Activated gamma-delta T cell treated with anti-CD3 and anti-CD28 coated beads, Interleukin-2, amount 50 U/mL, for 16 hours (primary cell): Measurements from ENCODE around the gene TTBK1.
A peak's percentile ranks its signal among the peaks of the same experiment; 100 is the strongest.

ENCODE experiments used
- DNase-seq: peaks from one replicate; pipeline ENCODE4 v3.0.0-alpha.2; 2020; ENCODE audit warnings: low read depth

TTBK1 gene

DNA sequence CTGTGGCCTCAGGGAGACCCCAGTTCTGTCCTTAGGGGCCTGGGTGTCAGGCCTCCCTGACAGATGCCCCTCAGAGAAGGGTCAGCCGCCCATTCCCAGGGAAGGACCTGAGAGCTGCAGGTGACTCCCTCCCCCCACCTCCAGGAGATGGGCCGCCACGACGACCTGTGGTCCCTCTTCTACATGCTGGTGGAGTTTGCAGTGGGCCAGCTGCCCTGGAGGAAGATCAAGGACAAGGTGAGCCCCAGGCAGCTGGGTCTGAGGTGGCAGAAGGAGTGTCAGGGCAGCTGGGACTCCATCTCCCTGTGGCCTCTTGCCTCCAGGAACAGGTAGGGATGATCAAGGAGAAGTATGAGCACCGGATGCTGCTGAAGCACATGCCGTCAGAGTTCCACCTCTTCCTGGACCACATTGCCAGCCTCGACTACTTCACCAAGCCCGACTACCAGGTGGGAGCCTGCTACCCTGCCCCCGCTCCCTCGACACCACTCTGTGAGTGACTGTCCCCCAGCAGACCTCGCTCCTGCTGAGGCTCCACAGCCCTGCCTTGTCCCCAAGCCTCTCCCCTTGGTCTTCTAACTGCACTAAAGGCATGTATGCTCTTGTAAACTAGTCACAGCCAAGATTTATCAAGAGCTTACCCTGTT lies 12.2 kb downstream of the TTBK1 start:
- DNase-seq = no peak

DNA sequence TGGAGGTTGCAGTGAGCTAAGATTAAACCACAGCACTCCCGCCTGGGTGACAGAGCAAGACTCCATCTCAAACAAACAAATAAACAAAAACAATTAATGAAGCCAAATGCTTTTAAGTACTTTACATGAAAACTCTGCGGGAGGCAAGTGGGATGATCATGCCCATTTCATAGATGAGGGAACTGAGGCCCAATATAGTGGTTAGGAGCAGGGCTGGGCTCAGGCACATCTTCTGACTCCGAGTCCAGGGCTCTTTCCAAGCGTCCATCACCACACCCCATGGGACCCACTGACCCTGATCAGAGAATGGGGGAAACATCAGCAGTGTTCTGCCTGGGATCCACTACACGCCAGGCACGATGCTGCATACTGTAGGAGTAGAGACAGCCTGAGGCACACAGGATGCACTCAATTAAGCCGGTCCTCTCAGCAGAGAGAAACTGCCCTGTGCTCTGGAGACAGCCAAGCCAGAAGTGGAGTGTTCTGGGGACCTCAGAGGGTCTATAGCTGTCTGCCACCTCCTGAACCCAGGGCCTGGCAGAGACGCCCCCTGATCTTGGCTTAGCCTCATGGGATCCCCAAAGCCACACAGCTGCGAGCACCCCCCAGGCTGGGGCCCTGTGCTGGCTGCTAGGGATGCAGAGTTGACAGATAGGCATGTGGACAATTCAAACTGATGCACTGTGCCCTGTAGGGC lies 13.5 kb downstream of the TTBK1 start:
- DNase-seq = no peak

DNA sequence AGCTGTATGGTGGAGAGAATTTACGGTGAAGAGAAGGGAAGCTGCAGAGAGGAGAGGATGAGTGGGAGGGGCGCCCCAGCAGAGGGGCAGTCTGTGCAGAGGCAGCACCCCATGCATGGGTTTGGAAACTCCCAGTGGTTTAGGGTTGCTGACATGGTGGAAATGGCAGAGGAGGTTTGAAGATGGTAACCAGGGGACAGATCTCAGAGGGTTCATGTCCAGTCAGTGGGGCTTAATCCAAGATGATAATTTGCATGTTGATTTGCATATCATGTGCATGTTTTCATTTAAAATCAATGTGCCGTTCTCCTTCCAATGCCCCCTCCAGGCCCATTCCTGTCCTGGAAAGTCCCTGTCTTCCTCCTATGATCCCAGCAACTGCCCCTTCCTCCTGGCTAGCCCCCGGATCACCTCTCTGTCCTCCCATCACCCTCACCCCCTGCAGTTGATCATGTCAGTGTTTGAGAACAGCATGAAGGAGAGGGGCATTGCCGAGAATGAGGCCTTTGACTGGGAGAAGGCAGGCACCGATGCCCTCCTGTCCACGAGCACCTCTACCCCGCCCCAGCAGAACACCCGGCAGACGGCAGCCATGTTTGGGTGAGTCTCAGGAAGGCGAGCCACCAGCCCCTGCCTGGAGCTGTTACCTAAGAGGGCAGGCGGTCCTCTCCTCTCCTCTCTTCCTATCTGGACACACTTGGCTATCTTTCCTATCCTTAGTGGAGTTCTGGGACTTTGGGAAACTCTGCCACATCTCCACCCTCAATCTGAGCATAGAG lies 14.3 kb downstream of the TTBK1 start:
- no peak for DNase-seq

DNA sequence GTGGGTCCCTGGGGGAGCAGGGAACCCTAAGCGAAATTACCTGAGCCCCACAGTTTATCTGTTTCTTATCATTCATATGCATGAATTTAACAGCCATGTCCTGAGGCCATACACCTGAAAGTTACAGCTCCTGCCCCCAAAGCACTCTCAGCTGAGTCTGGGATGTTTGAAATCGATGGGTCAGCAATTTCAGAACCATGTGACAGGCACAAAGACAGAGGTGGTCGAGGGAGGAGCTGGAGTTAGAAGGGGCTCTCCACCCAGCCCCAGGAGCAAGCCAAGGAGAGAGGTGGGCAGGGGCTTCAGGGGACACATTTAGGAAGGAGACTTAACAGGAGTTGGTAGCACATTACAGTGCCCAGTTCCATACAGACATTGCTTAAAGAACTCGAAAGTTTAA lies 14.9 kb downstream of the TTBK1 start:
- DNase-seq = no peak

DNA sequence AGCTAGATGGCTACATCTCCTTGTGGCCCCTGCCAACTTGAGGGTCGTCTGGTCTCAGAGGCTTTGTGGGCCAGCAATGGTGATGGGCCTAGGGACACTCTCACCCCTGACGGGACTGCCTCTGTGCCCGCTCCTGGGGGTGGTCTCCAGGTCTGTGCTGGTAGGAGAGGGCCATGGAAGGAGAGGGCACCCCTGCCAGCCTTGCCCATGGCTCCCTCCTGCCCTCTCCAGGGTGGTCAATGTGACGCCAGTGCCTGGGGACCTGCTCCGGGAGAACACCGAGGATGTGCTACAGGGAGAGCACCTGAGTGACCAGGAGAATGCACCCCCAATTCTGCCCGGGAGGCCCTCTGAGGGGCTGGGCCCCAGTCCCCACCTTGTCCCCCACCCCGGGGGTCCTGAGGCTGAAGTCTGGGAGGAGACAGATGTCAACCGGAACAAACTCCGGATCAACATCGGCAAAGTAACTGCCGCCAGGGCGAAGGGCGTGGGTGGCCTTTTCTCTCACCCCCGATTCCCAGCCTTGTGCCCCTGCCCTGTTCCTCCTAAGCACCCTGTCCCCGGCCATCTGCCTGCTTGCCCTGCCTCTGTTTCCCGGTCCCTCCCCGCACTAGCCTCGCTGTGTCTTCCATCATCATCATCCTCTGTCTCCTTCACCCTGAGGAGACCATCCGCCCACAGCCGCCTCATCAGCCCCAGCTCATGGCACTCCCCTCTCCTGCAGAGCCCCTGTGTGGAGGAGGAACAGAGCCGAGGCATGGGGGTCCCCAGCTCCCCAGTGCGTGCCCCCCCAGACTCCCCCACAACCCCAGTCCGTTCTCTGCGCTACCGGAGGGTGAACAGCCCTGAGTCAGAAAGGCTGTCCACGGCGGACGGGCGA lies 15.8 kb downstream of the TTBK1 start:
- DNase-seq = no peak

DNA sequence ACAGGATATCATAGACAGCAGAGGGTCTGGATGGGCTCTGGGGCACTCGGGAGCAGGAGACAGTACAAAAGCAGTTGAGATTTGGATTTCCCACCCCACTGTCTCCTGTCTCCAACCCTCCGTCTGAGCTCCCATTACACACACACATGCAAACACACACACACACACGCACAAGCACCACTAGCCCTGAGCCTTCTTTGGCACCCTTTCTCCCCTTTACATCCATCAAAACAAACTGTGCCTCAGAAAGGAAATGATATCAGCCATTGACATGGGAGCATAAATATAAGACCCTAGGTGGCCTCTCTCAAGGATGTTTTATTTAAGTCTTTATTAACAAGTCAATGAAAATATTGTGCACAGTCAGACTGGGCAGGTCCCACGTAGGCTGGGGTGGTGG lies 17.5 kb downstream of the TTBK1 start:
- no peak for DNase-seq

DNA sequence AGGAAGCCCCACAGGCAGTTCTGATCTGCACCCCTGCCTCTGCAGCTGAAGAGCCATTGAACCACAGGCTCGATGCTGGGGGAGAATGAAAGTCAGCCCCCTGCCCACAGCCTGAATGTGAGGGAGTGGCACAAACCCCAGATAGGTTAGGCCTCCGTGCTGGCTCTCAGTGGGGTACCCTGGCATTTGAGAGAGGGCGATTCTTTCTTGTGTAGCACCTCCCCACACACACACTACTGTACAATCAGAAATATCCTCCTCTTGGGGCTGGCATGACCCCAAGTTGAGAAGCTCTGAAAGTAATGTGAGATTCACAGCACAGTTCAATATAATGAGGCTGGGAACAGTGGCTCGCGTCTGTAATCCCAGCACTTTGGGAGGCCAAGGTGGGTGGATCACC lies 17.9 kb downstream of the TTBK1 start:
- DNase-seq = no peak

DNA sequence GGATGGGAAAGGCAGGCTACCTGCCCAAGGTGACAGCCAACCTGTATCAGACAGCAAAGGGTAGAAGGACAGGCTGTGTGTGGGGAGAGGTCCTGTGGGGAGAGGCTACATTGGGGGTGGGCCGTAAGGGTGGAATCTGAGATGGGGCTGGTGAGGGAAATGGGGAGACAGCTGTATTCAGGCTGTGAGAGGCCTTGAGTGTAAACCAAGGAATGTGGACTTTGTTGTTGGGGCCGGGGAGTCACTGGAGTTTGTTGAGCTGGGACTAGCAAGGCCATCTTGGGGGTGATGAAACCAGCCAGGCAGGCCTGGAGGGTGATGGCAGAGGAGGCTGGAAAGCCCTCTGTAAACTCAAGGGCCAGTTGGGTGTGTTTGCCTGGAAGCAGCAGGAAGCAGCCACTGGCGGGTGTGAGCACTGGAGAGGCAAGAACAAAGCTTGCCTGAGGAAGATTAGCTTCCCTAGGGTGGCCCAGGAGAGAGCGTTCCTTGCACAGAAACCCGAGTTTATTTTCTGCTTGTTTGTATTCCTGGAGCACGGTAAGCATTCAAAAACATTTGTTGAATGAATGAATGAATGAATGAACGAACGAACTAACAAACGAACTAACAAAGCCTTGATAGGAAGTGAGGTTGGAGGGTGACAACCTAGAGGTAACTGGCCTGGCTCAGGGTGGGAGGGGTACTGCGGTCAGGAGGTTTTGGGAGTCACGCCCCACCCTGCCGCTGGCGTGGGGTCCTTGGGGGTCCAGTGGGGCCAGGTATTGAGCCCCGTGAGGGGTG lies 18.9 kb downstream of the TTBK1 start:
- no peak for DNase-seq

DNA sequence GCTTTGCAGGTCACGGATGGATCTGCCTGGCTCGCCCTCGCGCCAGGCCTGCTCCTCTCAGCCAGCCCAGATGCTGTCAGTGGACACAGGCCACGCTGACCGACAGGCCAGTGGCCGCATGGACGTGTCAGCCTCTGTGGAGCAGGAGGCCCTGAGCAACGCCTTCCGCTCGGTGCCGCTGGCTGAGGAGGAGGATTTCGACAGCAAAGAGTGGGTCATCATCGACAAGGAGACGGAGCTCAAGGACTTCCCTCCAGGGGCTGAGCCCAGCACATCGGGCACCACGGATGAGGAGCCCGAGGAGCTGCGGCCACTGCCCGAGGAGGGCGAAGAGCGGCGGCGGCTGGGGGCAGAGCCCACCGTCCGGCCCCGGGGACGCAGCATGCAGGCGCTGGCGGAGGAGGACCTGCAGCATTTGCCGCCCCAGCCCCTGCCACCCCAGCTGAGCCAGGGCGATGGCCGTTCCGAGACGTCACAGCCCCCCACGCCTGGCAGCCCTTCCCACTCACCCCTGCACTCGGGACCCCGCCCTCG lies 19.6 kb downstream of the TTBK1 start:
- DNase-seq = no peak

DNA sequence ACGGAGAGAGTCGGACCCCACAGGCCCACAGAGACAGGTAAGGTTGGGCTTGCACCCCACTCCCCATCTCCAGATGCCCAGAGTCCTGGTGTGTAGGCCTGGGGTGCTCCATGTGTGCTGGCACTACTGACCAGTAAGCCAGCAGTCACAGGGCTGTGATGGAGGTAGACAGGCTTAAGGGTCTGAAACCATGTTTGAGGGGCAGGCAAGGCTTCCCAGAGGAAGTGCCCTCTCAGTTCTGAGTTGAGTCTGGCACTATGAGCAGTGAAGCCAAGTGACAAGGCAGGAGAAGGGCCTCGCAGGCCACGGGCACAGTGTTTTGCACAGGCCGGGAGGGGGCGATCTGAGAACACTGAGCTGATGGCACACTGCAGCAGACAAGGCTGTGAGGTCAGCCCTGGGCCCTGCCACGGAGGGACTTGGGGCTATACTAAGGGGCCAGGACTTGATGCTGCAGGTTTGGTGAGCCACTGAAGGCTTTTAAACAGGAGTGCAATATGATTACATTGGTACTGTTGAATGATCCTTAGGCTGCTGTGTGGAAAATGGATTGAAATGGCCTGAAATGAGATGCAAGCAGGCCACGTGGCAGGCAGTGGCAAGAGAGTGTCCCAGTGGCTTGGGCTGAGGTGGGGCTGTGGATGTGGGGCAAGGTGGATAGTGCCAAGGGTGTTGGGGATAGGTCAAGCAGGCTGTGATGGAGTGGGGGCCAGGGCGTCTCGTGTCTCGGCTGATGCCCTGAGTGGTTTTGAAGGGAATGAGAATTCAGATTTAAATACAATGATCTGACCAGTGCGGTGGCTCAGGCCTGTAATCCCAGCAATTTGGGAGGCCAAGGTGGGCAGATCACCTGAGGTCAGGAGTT lies 20.3 kb downstream of the TTBK1 start:
- peak; percentile 59 for DNase-seq

DNA sequence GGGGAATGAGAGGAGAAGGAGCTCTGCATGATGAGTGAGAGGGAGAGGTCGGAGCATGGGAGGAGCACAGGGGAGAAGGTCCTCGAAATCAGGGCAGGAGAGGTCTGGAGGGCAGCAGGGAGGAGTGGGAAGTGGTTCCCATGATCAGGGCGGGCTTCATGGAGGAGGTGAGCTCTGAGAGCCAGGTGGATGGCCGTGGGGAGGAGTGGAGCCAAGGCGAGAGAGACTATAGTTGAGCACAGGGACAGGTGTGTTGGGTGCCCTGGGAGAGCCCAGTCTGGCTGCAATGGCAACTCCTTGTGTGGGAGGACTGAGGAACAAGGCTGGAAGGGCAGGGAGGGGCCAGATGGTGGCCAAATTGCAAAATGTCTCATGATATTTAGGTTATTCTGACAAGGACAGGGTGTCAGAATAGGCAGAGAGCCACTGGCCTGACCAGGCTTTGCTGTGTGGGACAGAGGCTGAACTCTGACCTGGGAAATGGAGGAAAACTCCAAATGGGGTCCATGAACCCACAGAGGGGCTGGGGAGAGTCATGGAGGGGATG lies 21.4 kb downstream of the TTBK1 start:
- DNase-seq = no peak

DNA sequence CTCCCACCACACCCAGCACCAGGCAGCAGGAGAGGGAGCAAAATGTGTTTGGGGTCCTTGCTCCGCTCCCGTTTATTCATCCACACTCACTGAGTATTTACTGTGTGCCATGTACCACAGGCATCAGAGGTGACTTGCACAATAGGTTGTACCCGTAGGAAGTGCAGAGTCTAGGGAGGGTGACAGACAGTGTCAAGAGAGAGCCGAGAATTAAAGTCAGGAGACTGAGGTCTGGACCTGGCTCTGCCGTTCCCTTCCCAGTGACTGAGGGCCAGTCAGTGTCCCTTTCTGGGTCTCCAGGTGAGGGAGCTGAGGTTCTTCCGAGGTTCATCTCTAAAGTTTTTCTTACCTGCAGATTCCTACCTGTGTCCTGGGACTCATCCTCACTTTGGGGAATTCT lies 22.3 kb downstream of the TTBK1 start:
- no peak for DNase-seq

DNA sequence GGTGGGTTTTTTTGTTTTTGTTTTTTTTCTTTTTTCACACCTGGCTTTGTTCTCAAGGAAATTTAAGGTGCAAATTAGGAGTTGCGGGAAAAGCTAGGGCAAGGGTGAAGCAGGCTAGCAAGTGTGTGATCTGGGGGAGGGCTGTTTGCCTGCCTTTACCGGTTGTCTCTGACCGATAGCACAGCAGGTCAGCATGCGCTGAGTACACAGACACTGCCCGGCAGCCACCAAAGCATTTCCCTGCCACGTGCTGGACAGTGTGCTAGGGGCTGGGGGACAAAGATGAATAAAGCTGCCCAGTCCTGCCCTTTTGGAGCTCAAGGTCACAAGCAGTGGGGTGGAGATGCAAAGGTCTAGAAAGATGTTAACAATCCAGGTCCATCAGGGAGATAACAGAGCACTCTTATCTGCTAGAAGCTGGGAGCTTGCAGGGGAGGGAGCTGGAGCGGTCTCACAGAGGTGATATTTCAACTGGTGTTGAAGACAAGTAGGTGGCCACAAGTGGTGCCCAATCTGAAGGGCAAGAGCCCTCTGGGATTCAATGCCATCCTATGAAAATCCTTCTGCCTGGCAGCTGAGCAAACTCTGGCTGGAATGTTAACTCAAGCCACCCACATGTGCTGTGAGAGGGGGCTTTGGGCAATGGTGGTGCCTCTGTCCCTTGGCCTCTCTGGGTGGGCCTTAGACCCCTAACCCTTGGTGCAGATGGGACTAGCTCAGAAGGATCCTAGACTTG lies 24.5 kb downstream of the TTBK1 start:
- no peak for DNase-seq

DNA sequence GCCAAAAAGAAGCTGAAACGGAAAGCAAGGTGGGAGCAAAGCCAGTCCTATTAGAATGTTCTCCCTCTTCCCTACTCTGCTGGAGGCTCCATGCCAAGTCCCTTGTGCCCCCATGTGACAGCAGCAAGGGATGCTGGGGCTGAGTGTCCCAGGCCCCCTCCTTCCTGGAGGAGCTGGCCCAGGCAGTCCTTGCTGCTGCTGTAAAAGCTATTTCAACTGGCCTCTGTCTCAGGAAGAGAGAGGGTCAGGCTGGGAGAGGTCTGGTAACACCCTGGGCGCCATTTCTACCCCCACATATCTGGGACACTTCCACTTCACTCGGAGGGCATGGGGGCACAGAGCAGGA lies 25.0 kb downstream of the TTBK1 start:
- DNase-seq = no peak

DNA sequence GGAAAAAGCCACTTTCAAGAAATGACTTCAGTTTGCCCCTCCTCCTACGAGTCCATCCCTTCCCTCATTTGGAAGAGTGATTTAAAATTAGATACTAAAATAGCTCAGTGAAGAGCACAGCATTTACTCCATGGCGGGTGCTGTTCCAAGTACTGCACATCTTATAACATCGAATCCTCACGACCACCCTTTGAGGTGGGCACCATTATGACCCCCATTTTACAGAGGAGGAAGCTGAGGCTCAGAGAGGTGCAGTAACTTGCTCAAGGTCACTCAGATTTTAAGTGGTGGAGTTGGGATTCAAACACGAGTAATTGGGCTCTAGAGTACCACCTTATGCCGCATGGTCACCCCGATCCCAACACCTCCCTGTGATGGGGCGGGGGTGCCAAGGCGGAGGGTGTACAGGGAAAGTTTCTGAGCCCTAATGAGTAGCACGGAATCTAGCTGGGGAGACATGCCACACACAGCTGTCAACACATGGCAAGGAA lies 25.5 kb downstream of the TTBK1 start:
- no peak for DNase-seq

DNA sequence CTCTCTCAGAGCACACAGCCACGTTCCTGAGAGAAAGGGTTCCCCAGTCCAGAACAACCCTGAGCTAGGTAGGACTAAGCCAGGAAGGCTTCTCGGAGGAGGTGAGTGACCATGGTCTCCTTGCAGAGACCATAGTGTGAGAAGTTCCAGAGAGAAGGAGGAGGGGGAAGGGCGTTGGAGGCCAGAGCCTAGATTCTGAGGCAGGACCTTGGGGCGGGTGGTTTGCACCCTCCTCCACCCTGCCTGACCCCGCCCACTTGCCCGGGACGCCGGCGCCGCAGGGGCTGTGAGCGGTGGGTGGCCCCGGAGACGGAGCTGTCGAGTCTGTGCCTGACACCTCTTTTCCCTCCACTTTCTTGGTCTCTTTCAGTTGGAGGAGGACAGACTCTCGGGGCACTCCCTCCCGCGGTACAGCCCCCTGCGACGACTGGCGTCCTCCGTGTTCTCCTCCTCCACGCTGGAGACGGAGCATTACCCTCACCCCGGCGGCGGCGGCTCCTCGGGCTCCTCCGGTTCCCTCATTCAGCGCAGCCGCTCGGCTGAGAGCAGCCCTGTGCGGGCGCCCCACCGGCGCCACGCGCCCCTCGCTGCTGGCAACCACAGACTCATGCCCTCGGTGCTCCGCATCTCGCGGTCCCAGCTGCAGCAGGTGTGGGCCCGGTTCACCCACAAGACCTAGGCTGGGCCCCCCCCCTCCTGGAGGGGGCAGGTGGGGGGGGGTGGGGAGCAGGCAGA lies 26.2 kb downstream of the TTBK1 start:
- DNase-seq = no peak

DNA sequence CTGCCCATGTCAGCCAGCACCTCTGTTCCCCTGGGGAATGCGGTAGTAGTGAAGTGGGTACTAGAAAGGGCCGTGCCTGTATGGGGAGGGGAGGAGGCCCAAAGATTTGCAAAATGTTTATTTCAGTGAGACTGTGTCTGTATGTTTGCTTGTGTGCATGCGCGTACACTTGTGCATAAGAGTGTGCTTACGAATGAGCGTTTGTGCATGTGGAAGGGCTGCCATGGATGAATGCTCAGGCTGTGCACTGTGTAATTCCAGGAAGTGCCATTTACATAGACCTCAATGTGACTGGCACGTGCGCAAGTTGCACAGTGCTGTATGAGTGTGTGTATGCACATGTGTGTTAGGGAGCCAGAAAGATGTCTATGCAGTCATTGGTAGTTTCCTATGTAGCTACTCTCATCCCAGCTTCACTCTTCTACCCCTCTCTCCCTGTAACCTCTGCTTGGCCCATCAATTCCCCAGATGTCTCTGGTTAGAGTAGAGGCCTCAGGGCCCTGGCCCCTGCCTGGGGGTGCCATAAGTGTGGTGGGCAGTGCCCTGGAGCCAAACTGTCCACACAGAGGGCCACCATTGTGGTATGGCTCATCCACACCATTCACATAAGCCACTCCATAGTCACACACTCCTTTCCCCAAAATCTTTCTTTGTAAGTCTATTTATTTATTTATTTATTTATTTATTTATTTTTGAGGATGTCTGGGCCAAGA lies 28.0 kb downstream of the TTBK1 start:
- no peak for DNase-seq

DNA sequence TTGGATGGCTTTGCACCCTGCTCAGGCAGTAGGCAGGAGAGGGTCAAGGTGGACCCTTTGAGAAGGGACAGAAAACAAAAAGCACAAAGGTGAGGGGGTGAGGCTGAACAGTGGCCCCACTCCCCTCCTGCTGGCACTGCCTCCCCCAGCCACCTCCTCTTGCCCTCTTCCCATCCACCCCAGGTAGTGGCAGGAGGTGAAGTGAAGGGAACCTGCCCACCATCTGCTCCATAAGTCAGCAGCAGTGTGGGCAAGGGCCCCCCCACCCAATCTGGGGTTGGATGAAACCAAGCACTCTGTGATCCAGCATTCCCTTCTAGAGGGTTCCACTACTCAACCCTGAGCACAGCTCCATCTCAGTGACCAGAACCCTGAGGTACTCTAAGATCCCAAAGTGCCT lies 28.7 kb downstream of the TTBK1 start:
- DNase-seq = no peak
